Measurements from ENCODE around the gene PLEKHA5.

PLEKHA5 gene

DNA sequence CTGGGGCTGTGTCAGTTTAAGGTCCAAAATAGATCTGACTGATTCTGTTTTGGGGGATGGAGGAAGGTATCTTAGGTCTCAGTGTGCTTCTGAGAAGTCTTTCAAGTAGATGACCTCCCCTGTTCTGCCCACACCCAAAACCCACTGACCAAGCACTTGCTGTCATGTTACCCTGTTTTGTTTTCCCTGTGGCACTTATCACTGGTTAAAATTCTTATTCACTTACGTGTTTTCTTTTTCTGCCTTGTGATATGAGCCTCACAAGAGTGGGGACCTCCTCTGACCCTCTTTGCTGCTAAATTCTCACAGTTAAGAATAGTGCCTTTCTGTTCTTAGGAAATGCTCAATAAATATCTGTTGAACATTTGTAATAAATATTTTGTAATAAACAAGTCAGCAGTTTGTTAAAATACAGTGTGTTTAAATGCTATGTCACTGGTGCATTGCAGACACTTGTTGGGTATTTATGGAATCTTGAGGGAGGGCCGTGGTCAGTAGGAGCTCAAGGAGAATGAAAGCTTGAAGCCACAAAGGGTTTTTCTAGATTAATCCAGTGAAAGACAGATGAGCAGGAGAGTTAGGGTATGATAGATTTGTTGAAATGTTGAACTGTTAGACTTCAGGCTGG, 20.9 kb downstream of the PLEKHA5 start:
- Histone ChIP-seq H3K27ac (ENCODE audit: low read depth, low read length) (no peak overlapping the region), H3K9me2 (replicated peaks; ENCODE audit: control insufficient read depth, low read length) (no peaks in the 10 kb centered on the region), H3K4me2 (ENCODE audit: low read length) (no peak overlapping the region)

GRCh38 chr12:19151298-19151697, 21.8 kb downstream of the PLEKHA5 start:
- no peaks in the 10 kb centered on the region for H3K27me3 ChIP-seq (ENCODE audit: control insufficient read depth, low read length)
- no peak overlapping the region for H3K4me3 ChIP-seq (ENCODE audit: low read length)
- TF ChIP-seq, protein P1, sequence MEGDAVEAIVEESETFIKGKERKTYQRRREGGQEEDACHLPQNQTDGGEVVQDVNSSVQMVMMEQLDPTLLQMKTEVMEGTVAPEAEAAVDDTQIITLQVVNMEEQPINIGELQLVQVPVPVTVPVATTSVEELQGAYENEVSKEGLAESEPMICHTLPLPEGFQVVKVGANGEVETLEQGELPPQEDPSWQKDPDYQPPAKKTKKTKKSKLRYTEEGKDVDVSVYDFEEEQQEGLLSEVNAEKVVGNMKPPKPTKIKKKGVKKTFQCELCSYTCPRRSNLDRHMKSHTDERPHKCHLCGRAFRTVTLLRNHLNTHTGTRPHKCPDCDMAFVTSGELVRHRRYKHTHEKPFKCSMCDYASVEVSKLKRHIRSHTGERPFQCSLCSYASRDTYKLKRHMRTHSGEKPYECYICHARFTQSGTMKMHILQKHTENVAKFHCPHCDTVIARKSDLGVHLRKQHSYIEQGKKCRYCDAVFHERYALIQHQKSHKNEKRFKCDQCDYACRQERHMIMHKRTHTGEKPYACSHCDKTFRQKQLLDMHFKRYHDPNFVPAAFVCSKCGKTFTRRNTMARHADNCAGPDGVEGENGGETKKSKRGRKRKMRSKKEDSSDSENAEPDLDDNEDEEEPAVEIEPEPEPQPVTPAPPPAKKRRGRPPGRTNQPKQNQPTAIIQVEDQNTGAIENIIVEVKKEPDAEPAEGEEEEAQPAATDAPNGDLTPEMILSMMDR (IDR thresholded peaks at IDR 0.05; ENCODE audit: low read depth, low read length, poor library complexity, severe bottlenecking) = no peak
- TF ChIP-seq EZH2phosphoT487 (IDR thresholded peaks at IDR 0.05; ENCODE audit: borderline replicate concordance, low read length) = no peak
- H4K20me1 ChIP-seq (ENCODE audit: control insufficient read depth, insufficient read depth, low read depth, low read length) = no peaks in the 10 kb centered on the region
- peaks cover 7% of the 10 kb centered on the region for H3K4me1 ChIP-seq (ENCODE audit: control insufficient read depth, low read length)
- H3K27ac ChIP-seq (ENCODE audit: low read depth, low read length) = no peak overlapping the region
- H3K79me2 ChIP-seq (ENCODE audit: control insufficient read depth, low read length) = no peaks in the 10 kb centered on the region
- H3K9me2 ChIP-seq (replicated peaks; ENCODE audit: control insufficient read depth, low read length) = no peaks in the 10 kb centered on the region
- H3K36me3 ChIP-seq (ENCODE audit: control insufficient read depth, low read length) = peaks cover 4% of the 10 kb centered on the region
- H3F3A ChIP-seq (ENCODE audit: control insufficient read depth, insufficient read depth) = no peaks in the 10 kb centered on the region
- H3K4me2 ChIP-seq (ENCODE audit: low read length) = no peak overlapping the region
- H3K9me3 ChIP-seq (ENCODE audit: control insufficient read depth, insufficient read depth, low read length) = no peaks in the 10 kb centered on the region

More for the DNA sequence above, 20.9 kb downstream of the PLEKHA5 start:
- Histone ChIP-seq H3K9me3 (ENCODE audit: control insufficient read depth, insufficient read depth, low read length) (no peaks in the 10 kb centered on the region), H3K4me3 (ENCODE audit: low read length) (no peak overlapping the region), H4K20me1 (ENCODE audit: control insufficient read depth, insufficient read depth, low read depth, low read length) (no peaks in the 10 kb centered on the region), H3K79me2 (ENCODE audit: control insufficient read depth, low read length) (no peaks in the 10 kb centered on the region), H3K4me1 (ENCODE audit: control insufficient read depth, low read length) (peaks cover 7% of the 10 kb centered on the region), H3K27me3 (ENCODE audit: control insufficient read depth, low read length) (no peaks in the 10 kb centered on the region), H3F3A (ENCODE audit: control insufficient read depth, insufficient read depth) (no peaks in the 10 kb centered on the region), H3K36me3 (ENCODE audit: control insufficient read depth, low read length) (peaks cover 4% of the 10 kb centered on the region)
- no peak for TF ChIP-seq EZH2phosphoT487 (IDR thresholded peaks at IDR 0.05; ENCODE audit: borderline replicate concordance, low read length)
- TF ChIP-seq, protein P1 (IDR thresholded peaks at IDR 0.05; ENCODE audit: low read depth, low read length, poor library complexity, severe bottlenecking) = no peak

DNA sequence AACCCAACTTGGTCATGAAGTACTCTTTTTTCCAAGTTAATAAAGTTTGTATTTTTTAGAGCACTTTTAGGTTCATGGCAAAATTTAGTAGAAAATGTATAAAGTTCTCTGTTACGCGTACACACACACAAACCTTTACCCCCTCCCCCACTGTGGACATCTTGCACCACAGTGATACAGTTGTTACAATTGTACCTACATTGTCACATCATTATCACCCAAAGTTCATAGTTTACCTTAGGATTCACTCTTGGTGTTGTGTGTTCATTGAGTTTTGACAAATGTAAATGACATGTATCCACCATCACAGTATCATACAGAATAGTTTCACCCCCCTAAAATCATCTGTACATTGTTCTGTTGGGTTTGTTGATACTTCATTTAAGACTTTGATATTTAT, 23.9 kb downstream of the PLEKHA5 start:
- Histone ChIP-seq H3K9me2 (replicated peaks; ENCODE audit: control insufficient read depth, low read length) (no peaks in the 10 kb centered on the region), H3K79me2 (ENCODE audit: control insufficient read depth, low read length) (no peaks in the 10 kb centered on the region), H3K27me3 (ENCODE audit: control insufficient read depth, low read length) (no peaks in the 10 kb centered on the region), H3F3A (ENCODE audit: control insufficient read depth, insufficient read depth) (no peaks in the 10 kb centered on the region), H3K9me3 (ENCODE audit: control insufficient read depth, insufficient read depth, low read length) (no peaks in the 10 kb centered on the region), H3K27ac (ENCODE audit: low read depth, low read length) (no peak overlapping the region), H3K4me2 (ENCODE audit: low read length) (no peak overlapping the region), H3K4me3 (ENCODE audit: low read length) (no peak overlapping the region), H3K36me3 (ENCODE audit: control insufficient read depth, low read length) (peaks cover 4% of the 10 kb centered on the region), H3K4me1 (ENCODE audit: control insufficient read depth, low read length) (peaks cover 5% of the 10 kb centered on the region), H4K20me1 (ENCODE audit: control insufficient read depth, insufficient read depth, low read depth, low read length) (no peaks in the 10 kb centered on the region)
- TF ChIP-seq, protein P1 (IDR thresholded peaks at IDR 0.05; ENCODE audit: low read depth, low read length, poor library complexity, severe bottlenecking) = no peak
- no peak for TF ChIP-seq EZH2phosphoT487 (IDR thresholded peaks at IDR 0.05; ENCODE audit: borderline replicate concordance, low read length)
